Measurements from ENCODE around the gene BMERB1.
"Not testable (repeated sequence)": the region's sequence is repeated elsewhere in the genome, so short reads cannot be mapped to it uniquely, and the experiment has no call there.

BMERB1 gene

GRCh38 chr16:15536843-15537242, 102.5 kb downstream of the BMERB1 start:
- DNase-seq (ENCODE audit: low read depth, low spot score), result no peak

DNA sequence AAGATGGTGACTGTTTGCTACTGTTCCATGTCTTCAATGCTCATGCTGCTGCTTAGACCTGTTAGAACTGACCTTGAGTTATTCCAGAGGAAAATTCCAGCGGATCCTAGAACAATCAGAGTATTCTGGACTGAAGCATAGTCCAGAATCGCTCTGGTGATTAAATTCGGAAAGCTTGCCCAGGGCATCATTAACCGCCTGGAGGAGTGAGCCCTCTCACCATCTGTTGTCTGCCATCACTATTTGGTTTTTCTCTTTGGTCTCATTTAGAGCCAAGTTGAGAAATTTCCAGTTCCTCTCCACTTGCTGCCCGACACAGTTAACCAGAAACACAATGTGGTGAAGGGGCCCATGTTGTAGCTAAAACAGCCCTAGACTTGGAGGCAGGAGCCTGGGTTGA, 104.1 kb downstream of the BMERB1 start:
- H3K4me3 ChIP-seq (ENCODE audit: low read length), result no peak overlapping the region
- DNase-seq (ENCODE audit: low read depth, low spot score), result no peak

More at GRCh38 chr16:15536843-15537242, 102.5 kb downstream of the BMERB1 start:
- H3K4me3 ChIP-seq (ENCODE audit: low read length), result no peak overlapping the region

DNA sequence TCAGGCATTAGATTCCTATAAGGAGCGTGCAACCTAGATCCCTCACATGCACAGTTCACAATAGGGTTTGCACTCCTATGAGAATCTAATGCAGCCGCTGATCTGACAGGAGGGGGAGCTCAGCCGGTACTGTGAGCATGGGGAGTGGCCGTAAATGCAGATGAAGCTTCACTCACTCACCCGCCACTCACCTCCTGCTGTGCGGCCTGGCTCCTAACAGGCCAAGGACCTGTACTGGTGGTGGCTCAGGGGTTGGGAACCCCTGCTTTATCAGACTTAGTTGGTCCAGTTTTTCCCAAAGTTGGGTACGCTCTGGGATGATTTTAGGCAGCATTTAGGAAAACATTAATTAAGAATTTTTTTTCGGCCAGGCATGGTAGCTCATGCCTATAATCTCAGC, 104.8 kb downstream of the BMERB1 start:
- DNase-seq (ENCODE audit: low read depth, low spot score), result no peak
- H3K4me3 ChIP-seq (ENCODE audit: low read length), result no peak overlapping the region

DNA sequence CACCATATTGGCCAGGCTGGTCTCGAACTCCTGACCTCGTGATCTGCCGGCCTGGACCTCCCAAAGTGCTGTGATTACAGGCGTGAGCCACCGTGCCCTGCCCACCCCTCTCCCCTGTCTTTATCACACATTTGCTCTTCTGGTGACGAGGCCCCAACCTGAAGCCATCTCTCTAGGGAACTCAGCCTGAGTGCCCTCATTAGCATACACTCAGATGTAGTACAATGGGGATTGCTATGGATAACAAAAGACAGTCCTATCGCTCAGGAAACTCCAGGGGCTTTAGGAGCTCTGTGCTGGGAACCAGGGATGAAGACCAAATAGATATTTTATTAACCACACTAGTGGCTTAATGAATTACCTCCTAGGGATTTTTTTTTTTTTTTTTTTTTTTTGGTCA, 107.9 kb downstream of the BMERB1 start:
- no peak for DNase-seq (ENCODE audit: low read depth, low spot score)
- no peak overlapping the region for H3K4me3 ChIP-seq (ENCODE audit: low read length)

- no peak for DNase-seq (ENCODE audit: low read depth, low spot score)
- H3K4me3 ChIP-seq (ENCODE audit: low read length), result no peak overlapping the region
Measured at GRCh38 chr16:15542734-15543347, 108.5 kb downstream of the BMERB1 start.

- no peak for DNase-seq (ENCODE audit: low read depth, low spot score)
- no peak overlapping the region for H3K4me3 ChIP-seq (ENCODE audit: low read length)
Measured at GRCh38 chr16:15544405-15544804, 110.0 kb downstream of the BMERB1 start.

- no peak for DNase-seq (ENCODE audit: low read depth, low spot score)
- H3K4me3 ChIP-seq (ENCODE audit: low read length), result no peak overlapping the region
Measured at GRCh38 chr16:15545544-15545943, 111.2 kb downstream of the BMERB1 start.

- not testable (repeated sequence) for DNase-seq (ENCODE audit: low read depth, low spot score); H3K4me3 ChIP-seq (ENCODE audit: low read length)
Measured at GRCh38 chr16:15547072-15547767, 112.8 kb downstream of the BMERB1 start.

GRCh38 chr16:15547768-15548096, 113.3 kb downstream of the BMERB1 start:
- no peak for DNase-seq (ENCODE audit: low read depth, low spot score)
- no peak overlapping the region for H3K4me3 ChIP-seq (ENCODE audit: low read length)

- no peak overlapping the region for H3K4me3 ChIP-seq (ENCODE audit: low read length)
- no peak for DNase-seq (ENCODE audit: low read depth, low spot score)
Measured at GRCh38 chr16:15548482-15548891, 114.1 kb downstream of the BMERB1 start.

DNA sequence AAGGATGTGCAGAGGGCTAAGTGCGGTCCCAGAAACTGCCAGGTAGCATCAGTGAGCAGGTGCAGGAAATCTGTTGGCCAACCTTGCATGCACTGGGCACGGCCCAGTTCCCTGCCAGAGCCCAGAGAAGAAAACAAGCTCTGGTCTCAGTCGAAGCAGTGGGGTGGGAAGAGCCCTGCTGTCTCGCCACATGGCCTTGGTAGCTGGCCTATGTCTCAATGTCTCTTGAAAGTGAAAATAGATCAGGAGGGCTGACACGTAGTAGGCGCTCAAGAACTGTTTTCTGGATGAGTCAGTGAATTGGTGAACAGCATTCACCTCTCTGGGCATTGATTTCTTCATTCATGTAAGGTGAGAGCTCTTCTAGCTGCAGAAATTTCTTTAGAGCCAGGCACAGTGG, 118.1 kb downstream of the BMERB1 start:
- H3K4me3 ChIP-seq (ENCODE audit: low read length), result no peak overlapping the region
- no peak for DNase-seq (ENCODE audit: low read depth, low spot score)

DNA sequence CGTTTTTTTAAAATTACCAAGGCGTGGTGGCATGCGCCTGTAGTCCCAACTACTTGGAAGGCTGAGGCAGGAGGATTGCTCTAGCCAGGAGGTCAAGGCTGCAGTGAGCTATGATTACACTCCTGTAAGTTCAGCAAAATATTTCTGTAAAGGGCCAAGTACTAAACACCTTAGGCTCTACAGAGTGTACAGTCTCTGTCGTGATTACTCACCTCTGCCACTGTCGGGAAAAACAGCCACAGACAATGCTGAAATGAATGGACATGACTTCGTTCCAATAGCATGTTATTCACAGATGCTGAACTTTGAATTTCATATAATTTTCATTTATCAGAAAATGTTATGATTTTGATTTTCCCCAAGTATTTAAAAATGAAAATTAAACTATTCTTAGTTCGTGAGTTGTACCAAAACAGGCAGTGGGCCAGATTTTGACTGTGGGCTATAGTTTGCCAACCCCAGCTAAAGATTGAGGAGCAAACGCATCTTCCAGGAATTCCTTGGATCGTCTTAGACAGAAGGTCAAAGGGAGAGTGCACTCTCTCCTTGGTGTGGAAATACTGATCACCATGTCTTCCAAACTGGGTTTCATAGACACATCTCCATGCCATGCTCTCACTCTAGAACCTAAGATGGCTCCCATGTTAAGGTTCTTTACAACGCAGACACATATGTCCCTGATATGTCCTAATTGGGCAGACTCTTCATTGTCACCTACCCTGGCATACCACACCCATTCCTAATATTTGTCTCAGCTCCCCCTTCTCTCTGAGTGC, 119.1 kb downstream of the BMERB1 start:
- no peak overlapping the region for H3K4me3 ChIP-seq (ENCODE audit: low read length)
- DNase-seq (ENCODE audit: low read depth, low spot score), result no peak

- DNase-seq (ENCODE audit: low read depth, low spot score), result no peak
- H3K4me3 ChIP-seq (ENCODE audit: low read length), result no peak overlapping the region
Measured at GRCh38 chr16:15556130-15556529, 121.7 kb downstream of the BMERB1 start.

DNA sequence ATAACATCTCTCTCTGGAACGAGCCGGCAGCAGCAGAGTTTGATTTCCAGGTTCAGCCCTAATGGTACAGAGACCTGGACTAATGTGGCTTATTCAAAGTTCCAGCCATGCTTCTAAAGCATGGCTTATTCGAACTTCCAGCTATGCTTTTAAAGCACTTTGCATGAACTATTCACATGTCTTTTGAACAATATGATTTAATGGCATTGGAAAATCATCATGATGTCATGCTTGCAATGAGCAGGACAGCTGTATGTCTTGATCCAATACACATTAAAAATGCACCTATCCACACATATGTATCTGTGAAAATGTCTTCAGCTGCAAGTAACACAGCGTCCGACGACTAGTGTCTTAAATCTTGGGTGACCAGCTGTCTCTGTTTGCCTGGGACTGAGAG, 122.9 kb downstream of the BMERB1 start:
- no peak for DNase-seq (ENCODE audit: low read depth, low spot score)
- no peak overlapping the region for H3K4me3 ChIP-seq (ENCODE audit: low read length)

GRCh38 chr16:15559176-15559575, 124.8 kb downstream of the BMERB1 start:
- H3K4me3 ChIP-seq (ENCODE audit: low read length), result no peak overlapping the region
- DNase-seq (ENCODE audit: low read depth, low spot score), result no peak

- DNase-seq (ENCODE audit: low read depth, low spot score), result no peak
- H3K4me3 ChIP-seq (ENCODE audit: low read length), result no peak overlapping the region
Measured at GRCh38 chr16:15564604-15565339, 130.4 kb downstream of the BMERB1 start.

GRCh38 chr16:15566095-15566494, 131.7 kb downstream of the BMERB1 start:
- no peak for DNase-seq (ENCODE audit: low read depth, low spot score)
- no peak overlapping the region for H3K4me3 ChIP-seq (ENCODE audit: low read length)

- H3K4me3 ChIP-seq (ENCODE audit: low read length), result no peak overlapping the region
- no peak for DNase-seq (ENCODE audit: low read depth, low spot score)
Measured at GRCh38 chr16:15567823-15568222, 133.4 kb downstream of the BMERB1 start.

DNA sequence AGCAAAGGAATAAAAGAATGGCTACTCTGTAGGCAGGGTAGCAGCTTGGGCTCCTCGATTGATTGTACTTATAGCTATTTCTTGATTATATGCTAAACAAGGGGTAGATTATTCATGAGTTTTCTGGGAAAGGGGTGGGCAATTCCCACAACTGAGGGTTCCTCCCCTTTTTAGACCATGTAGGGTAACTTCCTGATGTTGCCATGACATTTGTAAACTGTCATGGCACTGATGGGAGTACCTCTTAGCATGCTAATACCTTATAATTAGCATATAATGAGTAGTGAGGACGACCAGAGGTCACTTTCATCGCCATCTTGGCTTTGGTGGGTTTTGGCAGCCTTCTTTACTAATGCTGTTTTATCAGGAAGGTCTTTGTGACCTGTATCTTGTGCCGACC, 136.3 kb downstream of the BMERB1 start:
- not testable (repeated sequence) for H3K4me3 ChIP-seq (ENCODE audit: low read length)

DNA sequence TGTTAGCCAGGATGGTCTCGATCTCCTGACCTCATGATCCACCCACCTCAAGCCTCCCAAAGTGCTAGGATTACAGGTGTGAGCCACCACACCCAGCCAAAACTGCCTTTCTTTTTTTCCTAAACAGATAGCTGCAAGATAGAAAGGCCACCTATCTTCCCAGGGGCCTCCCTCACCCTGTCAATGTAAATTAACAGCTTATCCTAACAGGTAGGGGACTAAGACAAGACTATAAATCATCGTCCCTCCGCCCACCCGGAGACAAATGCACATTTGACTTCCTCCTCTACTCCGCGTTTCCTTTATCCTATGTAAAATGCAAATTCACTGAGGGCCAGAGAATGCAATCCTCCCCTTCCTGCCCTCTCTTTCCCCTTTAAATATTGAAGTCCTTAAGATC, 137.2 kb downstream of the BMERB1 start:
- H3K4me3 ChIP-seq (ENCODE audit: low read length), result no peak overlapping the region
- no peak for DNase-seq (ENCODE audit: low read depth, low spot score)

More for the DNA sequence above, 136.3 kb downstream of the BMERB1 start:
- not testable (repeated sequence) for DNase-seq (ENCODE audit: low read depth, low spot score)

Measured in Jurkat, Clone E6-1 (cell line).